Activated CD8-positive, alpha-beta memory T cell treated with anti-CD3 and anti-CD28 coated beads, Interleukin-2, amount 50 U/mL, for 24 hours (primary cell): ENCODE results near the gene NOXA1.
A peak's percentile ranks its signal among the peaks of the same experiment; 100 is the strongest.

Source experiments
- DNase-seq: peaks from one replicate; pipeline ENCODE4 v3.0.0-alpha.2; 2020; ENCODE audit errors: extremely low read depth

Gene NOXA1

DNA sequence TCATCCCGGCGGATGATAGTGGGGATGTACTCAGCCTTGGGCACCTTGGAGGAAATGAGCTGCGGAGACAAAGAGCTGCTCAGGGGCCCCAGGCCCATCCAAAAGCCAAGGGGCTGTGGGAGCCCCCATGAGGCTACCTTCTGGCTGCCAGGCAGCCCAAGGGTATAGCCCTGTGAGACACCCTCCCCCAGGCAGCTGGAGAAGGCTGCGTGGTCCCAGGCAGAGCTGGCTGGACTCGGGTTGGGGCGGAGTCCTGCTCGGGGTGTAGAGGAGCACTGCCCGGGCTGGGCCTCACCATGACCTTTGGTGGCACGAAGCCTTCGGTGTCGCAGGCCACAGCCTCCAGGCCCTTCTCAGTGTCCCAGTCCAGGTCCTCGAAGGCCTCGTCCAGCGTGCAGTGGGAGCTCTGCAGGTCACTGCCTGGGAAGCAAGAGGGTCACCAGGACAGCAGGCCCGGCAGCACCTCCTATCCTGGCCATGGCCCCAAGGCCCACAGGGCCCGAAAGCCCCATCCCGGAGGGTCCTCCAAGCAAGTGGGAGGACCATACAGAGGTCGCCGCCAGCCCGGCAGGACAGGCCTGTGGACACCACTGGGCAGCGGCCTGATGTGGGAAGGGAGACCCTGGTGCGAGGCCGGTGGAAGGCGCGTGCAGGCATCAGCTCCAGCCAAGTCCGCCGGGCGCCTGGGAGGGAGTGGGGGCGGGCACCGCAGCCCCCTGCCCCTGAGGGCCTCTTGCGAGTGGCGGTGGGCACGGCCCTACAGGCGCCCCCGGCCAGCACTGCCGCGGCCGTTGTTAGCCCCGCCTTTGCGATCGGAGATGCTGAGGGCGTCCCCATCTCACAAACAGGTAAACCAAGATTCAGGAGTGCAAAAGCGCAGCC lies 29.8 kb downstream of the NOXA1 start:
- no peak for DNase-seq

DNA sequence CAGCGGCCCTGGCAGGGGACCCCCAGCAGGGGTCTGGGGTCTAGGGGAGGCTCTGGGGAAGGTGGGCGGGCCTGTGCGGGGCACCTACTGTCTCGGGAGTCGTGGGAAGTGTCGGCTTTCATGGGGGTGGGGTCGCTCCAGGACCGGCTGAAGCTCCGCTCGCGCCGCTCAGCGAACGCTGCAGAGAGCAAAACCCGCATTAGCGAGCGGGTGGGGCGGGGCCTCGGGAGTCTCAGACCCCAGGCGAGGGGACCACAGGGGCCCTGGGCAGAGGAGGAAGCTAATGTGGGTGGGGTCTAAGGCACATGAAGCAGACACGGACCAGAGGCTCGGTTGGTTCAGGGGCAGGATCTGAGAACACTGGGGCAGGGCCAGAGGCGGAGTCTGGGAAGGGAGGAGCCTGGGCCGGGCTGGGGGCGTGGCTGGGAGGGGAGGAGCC lies 30.5 kb downstream of the NOXA1 start:
- no peak for DNase-seq

DNA sequence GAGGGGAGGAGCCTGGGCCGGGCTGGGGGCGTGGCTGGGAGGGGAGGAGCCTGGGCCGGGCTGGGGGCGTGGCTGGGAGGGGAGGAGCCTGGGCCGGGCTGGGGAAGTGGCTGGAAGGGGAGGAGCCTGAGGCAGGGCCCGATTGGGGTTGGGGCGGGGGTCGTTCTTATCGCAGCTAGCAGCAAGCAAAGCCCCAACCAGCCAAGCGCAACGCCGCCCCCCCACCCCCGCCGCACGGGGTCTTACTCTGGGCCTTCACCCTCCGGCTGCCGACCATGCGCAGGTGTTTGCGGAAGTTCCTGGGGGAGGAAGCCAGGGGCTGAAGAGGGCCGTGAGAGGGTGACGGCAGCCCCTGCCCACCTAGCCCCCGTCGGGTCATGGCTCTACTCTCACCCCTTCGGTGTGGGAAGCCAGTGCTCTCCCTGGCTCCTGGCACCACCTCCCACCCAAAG lies 31.0 kb downstream of the NOXA1 start:
- no peak for DNase-seq

DNA sequence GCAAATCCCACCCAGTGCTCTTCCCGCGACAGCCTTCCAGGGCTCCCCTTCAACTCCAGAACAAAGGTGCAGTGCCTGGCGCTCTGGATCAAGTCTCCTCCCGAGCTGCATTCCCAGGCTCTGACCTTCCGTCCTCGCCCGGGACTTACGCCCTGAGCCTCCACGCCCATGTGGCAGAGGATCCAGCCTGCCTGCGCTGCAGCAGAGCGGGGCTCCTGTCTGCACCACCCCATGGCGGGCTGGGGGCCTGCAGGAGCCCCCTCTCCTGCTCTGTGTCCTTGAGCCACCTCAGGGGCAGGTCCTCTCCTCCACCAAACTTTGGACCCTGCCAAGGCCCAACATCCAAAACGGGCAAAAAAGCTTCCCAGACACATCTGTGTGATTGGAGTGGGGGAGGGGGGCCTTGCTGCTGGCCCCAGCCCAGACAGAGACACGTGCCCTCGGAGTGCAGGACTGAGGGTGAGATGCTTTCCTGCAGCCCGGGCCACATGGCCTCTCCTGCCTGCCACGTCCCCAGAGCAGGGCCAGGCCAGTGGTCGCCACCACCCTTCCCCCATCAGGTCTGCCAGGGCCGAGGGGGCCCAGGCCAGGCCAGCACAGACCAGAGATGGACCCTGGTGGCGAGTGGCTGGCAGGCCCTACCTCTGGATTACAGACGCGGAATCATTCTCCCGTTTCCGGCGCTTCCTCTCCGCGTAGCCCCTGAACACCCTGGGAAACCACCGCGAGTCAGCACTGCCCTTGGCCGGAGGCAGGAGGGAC lies 31.6 kb downstream of the NOXA1 start:
- DNase-seq = no peak

DNA sequence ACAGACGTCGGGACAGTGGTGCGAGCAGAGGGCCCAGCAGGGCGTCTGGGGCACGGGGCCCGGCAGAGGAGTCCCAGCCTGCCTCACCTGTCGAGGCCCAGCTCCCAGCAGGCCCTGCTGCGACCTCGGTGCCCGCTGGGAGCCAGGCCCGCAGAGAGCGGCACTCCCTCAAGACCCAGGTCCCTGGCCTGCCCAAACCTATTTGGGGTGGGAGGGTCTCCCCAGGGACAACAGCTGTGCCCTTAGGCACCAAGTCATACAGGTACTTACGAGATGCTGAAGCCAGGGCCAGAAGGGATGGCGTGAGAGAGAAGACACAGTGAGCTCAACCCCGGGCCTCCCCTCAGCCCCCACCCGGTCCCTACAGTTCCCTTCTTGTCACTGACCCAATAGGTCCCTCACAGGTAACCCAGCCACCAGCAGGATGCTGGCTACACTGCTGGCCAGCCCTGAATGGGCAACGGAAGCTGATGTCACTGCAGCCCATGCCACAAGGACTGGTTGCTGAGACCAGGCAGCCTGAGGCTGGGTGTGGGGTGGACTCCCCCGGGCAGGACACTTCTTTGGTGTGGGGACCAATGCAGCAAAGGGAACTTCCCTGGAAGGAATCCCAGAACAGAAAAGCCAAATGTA lies 32.3 kb downstream of the NOXA1 start:
- DNase-seq = no peak

DNA sequence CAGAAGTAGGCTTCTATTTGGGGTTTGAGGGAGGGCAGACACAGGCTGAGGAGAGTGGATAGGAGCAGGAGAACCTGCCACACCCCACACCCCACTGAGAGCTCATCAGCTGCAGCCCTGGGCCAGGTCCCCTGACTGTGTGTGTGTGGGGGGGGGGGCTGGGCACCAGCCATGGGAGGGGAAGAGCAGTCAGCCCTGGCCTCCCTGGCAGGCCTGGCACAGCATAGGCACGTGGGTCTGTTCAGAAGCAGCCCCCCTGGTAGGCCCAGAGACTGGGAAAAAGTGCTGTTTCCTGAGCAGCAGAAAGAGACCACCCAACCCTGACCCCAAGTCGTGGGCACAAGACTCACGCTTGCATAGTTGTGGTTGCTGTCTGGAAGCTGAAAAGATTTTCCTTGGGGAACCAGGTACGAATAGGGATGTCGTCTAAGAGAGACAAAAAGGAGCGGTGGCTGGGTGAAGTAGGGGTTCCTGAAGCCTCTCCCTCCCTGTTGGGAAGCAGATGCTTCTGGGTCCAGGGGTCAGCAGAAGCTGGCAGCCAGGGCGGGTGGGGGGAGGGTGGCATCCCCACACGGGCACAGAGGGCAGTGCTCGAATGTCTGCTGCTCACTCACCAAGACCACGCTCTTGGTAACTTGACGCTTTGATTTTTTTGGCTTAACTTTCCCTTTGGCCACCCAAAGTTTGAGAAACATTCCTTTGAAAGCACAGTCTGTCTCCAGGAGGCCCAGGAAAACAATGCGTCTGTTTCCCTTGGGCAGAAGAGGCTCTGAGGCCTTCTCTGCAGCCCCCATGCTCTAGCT lies 33.1 kb downstream of the NOXA1 start:
- no peak for DNase-seq

DNA sequence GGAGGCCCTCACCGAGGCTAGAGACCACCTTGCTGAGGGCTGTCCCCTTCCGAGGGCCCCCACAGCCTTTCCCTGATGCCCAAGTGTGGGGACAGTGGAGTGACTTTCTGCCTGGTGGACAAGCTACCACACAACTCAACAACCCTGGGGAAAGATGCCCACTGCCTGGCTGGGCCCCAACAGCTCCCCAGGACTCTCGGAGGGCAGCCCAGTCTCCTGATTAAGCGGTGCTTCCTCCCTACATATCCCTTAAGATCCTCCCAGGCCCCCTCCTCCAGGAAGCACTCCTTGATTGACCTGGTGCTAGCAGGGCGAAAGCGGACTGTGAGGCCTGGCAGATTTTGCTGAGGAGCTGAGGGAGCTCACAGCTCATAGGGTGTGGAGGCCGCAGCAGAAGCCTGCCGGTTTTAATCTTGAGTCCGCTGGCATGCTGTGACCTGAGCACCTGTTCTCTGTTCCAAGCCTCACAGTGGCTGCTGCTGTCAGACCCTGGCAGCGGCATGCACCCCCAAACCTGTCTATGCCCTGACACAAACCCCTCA lies 33.7 kb downstream of the NOXA1 start:
- DNase-seq = no peak

DNA sequence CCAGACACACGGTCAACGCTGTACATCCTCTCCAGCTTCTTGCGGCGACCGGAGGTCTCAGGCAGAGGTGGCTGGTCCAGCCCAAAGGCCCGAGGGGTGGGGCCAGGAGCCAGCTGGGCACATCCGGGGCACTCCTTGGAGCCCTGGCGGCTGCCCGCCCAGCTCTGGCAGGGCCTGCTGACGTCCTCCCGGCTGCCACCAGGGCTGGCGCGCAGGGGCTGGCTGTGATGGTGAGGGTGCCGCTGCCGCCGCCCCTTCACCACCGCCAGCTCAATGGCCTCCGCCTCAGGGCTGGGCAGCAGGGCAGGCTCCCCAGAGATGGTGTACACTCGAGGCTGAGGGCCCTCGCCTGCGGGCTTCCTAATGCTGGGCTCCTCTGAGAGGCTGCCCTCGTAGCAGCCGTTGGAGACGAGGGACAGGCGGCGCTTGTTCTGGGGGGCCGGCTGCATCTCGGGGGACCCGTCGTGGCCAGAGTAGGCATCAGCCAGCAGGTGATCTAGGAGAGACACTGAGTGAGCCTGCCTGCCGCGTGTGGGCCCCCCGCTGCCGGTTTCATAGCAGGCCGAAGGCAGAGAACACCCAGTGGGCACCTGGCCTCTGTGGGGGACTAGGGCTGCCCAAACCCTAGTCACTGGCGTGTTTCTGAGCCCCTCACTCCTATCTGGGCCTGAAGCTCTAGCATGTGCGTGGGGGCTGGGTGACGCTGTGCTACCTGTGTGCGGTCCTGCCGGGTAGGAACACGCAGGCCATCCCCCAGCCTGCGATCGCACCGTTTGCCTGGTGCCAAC lies 34.4 kb downstream of the NOXA1 start:
- DNase-seq = no peak

DNA sequence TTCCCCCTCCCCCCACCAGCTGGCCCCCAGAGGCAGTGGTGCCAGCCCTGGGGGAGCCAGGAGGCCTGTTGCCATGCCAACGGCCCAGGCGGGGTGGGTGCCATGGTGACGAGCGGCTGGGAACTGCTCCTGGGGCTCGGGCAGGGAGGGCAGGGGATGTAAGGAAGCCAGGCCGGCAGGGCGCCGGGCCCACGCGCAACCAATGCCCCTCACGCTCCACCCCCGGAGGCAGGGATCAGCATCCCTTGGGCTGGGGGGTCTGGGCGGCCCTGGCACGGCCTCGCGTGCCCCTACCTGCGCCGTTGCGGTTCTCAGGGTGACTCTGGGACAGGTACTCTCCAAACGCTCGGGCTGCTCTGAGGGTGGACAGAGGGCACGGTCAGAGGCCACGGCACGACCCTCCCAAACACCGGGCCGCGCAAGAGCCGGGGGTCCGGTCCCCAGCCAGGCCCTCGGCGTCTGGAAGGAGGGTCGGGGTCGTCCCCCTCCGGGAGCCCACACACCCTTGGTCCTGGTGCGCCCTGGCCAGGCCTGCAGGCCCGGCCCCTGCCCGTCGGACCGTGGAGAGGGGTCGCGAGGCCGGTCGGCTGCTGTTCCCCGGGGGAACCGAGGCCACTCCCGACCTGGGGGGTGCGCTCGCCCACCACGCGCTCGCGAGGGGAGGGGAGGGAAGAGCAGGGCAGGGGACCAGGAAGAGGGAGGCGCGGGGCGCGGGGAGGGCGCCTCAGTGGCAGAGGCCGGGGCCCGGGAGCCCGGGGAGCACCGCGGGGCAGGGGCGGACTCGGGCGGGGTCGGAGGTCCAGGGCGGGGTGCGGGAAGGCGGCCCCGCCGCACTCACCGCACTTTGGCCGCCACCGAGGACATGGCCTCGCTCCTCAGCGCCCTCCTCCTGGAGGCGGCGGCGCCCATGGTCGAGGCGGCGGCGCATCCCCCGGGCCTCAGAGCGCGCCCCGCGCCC lies 35.3 kb downstream of the NOXA1 start:
- no peak for DNase-seq

DNA sequence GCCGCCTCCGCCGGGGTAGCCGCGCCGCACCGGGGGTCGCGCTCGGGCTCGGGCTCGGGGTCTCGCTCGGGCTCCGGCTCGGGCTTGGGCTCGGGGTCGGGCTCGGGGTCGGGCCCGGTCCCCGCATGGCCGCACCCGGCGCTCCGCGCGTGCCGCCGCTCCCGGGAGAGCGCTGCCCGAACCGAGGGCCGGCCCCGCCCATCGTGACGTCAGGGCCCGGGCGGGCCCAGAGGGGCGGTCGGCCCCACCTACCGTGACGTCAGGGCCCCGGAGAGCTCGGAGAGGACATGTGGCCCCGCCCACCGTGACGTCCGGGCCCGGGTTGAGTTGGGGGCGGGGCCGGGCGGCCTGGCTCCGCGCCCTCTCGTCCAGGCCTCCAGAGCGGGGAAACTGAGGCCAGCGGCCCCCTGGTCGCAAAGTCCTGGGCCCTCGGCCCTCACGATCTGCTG lies 36.0 kb downstream of the NOXA1 start, which contains the start of gene NSMF:
TSS of gene NSMF (minus strand) at position 183 of the 449 bp plus-strand sequence. CDS start 232 bp downstream, outside the sequence.
- DNase-seq = peak; percentile 71

DNA sequence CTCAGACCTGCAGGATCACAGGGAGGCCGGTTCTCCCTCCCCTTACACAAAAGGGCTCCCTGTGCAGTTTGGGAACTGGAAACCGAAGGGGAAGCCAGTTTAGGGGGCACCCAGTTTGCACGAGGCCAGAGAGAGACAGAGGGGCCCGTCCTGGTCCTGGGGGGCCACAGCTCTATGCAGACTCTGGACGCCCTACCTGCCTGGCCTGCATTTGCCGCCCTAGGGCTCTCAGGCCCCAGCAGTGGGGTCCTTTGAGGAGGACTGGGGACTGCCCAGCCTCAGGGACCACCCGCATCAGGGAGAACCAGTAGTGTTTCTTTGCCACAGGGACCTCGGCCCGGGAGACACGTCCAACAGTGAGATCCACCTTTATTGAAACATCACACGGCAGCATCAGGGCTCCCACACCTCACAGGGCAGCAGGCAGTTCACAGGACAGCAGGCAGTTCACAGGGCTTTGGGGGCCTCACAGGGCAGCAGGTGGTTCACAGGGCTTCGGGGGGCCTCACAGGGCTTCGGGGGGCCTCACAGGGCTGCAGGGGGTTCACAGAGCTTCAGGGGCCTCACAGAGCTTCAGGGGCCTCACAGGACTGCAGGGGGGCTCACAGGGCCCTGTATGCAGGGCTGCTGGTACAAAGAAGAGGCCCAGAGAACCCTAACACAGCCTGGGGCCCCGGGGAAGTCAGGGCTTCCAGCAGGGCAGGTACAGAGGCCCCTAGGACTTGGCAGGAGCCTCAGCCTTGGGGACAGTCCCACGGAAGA lies 36.6 kb downstream of the NOXA1 start:
- no peak for DNase-seq

DNA sequence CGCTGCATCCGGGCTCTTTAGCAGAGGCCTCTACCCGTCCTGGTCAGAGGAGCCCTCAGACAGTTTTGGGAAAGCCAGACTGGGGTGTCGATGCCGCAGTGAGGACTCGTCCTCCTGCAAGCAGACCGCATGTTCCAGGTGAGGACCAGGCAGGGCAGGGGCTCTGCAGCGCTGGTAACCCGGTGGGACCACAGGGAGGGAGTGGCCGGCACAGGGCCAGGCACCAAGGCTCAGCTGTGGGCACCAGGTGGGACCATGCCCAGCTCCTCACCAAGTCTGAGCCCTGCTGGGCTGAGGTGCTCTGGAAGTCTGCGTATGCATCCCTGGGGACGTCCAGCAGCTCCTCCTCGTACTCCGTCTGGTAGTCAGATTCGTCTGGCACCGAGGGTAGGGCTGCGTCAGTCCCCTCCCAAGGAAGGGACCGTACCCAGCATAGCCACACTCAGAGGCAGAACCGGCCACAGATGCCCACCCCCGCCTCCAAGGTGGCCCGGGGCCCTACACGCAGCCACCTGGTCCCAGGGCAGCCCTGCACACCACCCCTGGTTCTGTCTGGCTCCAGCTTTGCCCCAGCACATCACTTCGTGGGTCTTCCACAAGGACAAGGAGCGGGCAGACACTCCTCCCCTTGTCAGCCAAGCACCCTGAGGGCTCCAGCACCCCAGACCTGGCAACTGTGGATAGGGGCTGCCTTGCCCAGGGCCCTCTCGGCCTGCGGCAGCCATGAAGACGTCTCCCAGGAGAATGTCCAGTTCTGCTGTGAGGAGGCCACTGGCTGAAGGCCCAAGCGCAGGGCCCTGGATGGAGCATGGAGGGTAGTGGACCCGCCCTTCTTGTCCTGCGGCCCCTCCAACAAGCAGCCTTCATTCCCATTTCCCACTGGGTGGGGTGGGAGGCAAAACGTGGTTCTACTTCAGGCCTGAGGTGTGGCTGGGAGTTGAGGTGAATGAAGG lies 37.4 kb downstream of the NOXA1 start:
- no peak for DNase-seq

DNA sequence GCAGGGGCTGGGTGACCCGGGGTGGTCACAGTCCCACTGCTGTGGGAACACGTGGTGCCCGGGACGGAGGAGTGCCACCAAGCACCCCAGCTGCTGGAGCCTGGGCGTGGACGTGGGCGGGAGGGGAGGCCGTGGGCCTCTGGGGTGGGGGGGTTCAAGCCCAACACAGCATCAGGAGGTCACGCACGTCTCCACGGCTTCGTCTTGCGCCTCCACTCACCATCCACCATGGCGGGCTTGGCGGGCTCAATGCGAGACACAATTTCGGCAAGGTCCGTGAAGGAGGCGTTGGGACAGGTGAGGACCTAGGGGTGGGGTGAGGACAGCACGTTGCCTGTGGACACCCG lies 38.1 kb downstream of the NOXA1 start:
- DNase-seq = no peak

DNA sequence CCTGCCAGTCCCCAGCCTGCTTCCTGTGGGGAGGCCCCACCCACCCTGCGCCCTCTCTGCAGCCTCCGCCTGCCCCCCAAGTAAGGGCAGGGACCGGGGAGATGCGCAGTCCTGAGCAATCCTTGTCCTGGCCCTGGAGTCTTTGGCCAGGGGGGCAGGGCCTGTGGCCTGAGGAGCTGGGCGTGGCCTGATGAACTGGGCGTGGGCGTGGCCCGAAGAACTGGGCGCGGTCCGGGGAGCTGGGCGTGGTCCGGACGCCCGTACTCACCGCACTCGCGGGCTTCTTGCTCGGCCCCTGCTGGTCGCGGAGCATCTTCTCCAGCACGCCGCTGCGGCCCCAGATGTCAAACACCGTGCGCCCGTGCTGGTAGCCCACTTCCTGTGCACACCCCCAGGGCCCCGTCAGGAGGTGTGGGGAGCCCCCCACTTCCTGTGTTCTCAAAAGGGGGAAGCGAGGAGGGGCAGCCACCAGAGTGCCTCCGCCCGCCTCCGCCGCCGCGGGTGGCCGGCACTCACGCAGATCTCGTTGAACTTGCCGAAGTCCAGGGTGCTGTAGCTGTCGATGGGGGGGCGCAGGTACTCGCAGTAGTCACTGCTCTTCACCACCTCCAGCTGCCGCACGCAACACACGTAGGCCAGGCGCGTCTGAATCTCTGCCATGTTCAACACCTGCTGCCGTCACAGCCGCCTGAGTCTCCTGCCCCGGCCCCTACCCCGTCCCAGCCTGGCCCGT lies 38.6 kb downstream of the NOXA1 start:
- peak; percentile 57 for DNase-seq

DNA sequence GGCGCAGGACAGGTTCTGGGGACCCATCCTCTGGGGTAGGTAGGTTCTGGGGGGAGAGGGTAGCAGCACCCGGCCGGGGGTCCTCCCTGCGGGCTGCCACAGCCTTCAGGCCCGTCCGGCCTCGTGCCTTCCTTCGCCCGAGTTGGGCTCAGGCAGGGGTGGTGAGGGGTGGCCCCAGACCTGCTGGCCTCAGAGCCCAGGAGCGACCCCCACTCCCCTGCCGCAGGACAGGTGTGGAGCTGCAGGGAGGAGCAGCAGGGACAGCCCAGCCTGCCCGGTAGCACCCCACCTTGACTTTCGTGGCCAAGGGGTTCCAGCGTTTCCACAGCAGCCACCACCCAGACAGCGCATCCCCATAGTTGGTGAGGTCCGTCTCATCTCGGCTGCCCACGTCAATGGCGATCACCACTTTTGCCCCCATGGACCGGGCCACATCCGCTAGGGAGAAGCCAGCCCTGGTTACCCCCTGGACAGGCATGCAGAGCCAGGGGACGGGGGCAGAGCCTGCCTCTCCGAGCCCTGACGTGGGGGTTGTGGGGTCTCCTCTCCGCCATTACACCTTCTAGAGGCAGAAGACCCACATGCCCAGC lies 39.3 kb downstream of the NOXA1 start:
- no peak for DNase-seq
